AG08396 (cell line): ENCODE results near the gene ROBO1.
"Not testable (repeated sequence)": the region's sequence is repeated elsewhere in the genome, so short reads cannot be mapped to it uniquely, and the experiment has no call there.

Experiments used
- DNase-seq: peaks from one replicate; pipeline ENCODE4 v3.0.0; 2012; ENCODE audit warnings: low spot score, mixed read lengths

ROBO1 gene

DNA sequence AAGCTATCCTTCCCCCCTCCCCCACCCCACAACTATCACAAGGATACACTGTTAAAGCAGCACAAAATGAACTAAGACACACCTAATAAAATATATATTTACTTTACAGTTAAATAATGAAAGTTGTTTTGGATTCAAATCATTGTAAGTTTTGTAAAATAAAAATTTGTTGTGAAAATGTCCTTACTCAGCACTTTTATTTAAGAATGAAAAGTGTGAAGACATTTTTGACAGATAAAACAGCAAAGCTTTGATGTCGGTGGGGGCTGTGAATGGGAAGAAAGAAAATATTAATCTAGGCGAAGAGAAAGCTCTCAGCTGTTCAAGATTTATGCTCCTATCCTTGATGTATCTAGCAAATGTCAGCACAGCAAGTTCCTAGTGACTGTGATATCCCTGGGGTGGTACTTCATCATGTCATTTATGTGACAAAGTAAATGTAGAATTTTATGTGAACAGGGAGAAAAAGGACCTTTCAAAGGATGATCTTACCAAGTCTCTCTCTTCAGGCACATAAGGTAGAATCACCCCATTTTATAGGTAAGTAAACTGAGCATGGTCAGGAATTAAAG is 216.4 kb downstream of the ROBO1 start:
- no peak for DNase-seq

DNA sequence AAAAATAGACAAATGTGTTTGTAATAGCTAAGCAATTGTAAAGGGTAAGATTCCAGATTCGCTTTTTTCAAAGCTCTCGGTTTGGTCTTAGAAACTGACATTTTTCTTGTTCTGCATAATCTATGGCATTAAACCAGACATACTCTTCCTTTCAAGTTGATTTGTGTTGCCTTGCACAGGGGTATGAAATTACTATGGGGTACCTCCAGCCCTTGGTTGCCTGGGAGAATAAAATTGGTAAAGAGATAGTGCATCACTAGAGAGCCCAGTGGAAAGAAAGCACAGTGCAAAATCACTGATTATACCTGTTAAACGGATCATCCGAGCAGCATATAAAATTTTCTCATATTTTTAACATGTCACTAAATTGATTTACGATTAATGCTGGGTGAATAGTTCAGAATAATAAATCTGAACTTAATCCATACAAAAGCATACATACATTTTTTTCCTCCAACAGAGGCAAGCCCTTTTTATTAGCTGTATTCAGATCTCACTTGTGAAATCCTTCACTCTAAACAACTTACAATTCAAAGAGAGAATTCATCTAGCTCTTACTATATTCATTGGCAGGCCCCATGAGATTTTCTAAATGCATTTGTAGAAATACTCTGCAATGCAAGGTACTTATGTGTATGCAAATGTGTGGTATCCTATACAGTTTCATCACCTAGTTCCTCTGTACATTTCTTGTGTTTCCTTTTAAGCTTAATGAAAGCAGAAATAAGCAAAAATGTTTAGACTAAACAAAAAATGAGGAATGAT is 224.4 kb downstream of the ROBO1 start:
- DNase-seq, result no peak

DNA sequence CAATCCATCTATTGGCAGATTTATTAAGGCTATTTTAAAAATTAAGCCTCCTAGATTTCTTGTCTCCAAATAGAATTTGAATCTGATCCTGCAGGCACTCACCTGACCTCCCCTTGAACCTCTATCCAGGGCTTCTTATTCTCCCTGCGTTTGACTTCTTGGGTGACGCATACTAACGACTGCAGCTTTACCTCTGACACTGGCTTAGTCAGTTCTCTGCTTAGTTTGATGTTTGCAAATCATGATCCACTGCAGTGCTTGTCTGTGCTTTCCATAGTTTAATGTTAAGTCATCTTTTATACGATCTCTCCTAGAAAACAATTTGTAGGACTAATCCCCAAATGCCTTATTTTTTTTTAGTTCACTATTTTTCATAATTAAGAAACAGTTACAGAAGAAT is 233.1 kb downstream of the ROBO1 start:
- no peak for DNase-seq

DNA sequence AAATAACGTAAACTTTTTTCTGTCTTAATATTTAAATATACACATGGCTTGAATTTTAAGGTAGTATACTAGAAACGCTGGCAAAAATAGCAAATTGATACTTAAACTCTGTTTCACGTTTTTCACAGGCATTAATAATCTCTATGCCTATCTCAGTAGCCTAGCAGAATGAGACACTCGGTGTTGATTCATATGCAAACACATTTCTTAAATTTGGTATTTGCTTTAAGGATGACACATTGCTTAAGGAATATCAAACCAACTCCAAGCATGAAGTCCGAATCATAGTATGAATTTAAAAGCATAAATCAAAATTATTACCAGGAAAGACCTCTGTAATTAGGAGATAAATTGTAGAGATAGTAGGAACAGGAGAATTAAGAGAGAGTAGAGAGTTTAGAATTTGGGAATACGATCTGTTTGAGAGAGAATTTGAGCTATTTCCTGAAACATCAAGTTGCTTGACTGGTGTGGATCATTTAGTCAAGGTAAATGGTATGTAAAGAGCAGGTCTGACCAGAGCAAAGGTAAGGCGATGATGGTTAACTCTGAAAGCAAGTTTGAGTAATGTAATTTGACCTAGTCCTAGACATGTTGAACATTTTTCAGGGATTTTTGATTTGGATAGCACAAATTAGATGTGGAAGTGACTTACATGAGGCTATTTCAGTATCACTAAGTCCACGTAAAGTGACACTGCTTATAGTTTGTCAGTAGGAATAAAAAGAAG is 236.1 kb downstream of the ROBO1 start:
- no peak for DNase-seq

DNA sequence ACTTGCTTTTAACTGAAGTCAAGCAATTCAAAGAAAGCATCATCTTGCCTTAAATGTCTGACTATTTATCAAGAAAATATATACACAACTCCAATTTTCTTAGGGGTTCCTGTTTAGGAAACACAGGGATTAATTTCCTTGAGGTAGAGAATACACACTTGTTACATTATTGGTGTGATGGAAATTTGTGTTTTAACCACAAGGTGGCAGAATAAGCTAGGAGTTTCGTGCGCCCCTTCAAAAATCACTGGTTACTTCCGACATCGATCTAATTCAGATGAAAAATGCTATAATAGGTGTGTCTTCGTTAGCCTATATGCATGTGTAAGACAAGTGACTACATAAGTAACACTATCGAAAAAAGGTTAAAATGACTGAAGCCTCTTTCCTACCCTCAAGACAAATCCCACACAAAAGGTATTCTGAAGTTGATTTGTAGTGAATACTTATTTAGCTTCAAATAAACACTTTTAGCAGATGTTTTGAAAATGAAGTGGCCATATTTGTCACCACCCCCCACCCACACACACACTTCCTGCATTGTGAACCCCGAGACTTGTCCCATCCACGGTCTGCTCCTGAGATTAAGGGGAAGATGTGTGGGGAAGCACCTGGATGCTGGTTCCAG is 246.5 kb downstream of the ROBO1 start:
- DNase-seq, result peak; percentile 17

DNA sequence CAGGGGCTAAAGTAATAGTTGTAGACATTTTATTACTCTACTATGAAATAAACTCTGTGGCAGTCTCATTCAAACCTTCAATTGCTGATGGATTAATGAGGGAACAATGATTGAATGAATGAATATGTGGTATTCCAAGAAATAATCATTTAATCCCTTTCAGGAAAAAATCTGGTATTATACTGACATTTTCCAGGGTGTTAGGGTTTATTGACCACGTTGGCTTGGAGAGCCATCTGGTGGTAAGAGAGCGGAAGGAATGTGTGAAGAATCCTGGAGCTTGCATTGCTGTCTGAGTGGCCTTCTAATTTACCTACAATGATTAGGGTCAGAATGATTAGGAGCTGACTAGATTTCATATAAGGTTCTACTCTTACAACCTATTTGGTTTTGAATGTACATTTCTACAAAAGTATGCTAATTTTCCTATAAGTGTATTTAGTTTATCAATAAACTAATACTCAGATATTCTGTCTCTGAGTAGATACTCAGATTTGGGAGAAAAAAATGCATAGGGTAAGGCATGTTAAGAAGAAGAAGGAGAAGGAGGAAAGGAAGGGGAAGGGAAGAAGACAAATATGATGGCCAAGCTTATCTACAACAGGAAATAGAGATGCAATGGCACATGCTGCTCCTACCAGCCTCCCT is 249.9 kb downstream of the ROBO1 start:
- peak; percentile 25 for DNase-seq

DNA sequence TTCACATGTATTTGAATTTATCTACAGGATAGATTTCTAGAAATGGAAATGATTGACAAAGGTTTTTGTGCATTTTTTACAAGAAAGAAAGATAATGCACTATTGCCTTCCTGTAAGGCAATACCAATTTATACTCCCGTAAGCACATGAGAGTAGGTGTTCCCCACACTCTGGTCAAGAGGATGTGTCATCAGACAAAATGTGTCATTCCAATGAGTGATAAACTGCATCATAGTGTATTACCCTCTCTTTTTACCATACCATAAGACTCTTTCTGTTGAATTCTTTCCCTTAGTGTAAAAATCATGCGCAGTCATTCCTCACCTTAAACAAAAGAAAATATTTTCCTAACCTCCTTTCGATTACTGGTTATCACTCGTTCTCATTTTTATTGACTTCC is 251.0 kb downstream of the ROBO1 start:
- no peak for DNase-seq

DNA sequence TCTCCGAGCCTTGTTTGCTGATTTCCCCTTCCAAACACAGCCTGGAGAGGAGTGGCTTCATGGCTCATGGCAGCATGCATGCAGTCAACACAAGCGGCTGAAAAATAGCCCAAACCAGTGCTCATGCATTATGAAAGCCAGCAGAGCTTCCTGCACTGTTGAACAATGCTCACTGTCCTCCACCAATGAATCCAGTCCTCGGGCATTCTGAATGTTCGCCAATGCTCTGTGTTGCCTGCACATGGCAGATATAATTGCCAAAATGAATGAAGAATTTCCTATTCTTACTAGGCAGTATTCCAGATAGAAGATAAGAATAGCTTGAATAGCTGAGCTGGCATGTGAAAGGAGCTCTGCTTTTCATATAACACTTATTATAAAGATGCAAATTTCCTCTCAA is 252.7 kb downstream of the ROBO1 start:
- DNase-seq, result no peak

DNA sequence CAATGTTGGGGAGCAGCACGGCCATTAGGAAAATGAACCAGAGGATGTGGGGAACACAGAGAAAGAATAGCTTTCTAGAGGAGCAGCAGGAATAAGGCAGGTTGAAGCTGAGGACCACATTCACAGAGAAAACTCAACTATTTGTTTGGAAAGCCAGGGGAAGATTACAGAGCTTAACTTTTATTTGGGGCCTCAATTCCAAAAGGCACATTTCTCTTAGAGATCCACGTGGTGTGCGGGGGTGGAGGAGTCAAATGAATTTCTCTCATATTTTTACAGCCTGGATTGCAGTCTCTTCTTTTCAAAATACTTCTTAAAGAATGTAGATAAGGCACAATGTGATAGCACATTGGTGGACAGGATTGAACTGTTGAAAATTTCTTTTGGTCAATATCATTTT is 253.7 kb downstream of the ROBO1 start:
- DNase-seq, result no peak

DNA sequence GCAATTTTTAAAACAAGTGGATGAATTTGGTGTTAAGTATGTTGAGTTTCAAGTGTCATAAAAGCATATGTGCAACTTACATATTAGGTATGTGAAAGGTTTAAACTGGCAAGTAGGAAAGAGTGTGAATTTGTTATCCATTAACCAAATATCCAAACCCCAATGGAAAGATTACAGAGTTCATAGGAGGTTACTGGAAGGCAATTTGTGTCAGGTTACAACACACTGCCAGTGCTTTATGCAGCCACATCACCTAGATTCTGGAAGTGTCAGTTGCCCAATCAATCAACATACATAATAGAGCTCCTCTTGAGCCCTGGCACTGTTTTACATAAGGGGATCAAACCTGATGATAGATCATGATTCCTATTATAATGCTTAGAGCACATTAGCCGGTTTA is 261.0 kb downstream of the ROBO1 start:
- DNase-seq, result no peak

DNA sequence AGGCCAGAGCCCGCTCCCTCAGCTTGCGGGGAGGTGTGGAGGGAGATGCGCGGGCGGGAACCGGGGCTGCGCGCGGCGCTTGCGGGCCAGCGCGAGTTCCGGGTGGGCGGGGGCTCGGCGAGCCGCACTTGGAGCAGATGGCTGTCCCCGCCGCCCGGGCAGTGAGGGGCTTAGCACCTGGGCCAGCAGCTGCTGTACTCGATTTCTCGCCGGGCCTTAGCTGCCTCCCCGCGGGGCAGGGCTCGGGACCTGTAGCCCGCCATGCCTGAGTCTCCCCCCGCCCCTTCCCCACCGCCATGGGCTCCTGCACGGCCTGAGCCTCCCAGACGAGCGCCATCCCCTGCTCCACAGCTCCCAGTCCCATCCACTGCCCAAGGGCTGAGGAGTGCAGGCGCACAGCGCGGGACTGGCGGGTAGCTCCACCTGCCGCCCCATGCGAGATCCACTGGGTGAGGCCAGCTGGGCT is 265.5 kb downstream of the ROBO1 start:
- not testable (repeated sequence) for DNase-seq

DNA sequence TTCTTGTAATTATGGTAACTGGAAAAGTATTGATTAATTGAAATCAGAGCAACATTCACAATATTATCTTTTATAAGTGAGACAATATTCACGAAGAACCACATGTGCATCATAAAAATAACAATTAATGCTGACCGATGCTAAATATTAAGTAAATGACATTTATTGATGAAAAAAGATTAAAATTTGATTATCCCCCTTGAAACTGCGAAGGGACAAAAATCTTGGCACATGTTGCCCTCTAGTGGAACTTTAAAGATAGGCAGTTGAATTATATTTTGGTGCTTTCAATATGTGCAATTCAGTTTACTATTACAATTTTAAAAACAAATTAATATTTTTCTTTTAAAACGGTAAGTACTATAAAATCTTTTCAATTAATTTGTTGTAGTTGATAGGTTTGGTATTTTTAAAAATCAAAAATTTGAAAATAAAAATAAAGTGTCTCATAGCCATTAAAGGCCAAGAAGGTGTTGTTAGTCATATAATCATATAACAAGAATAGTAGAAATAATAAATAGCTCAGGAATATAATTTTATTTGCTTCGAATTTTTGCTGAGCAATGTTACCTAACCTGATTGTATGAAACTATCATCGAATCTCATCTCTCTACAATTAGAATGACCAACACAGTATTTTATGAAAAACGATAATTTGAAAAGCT is 270.2 kb downstream of the ROBO1 start:
- DNase-seq, result peak; percentile 55

DNA sequence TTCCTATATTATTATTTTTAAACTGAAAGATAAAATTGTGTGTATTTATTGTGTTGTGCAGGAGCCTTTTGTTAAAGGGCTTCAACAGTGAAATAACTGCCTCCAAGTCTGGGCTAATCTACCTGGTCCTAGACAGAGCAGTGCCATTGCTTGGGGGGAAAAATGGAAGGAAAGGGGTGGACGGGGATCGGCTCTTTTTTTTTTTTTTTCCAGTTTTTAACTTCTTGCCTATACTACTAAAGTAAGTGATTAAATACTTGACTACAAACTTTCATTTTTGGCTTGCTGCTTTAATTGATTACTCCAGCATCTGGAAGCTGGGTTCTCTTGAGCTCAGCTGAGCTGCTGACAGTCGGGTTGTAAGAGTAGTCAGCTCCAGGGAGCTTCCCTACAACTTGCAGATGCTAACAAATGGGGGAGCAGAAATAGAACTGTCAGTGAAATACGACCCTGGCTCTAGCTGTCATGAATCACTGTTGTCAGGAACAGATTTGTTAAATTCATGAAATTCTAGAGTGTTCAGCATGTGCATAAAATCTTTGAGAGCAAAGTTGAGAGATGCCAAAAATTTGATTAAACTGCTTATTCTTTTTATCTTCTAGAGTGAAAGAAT is 276.7 kb downstream of the ROBO1 start:
- no peak for DNase-seq

DNA sequence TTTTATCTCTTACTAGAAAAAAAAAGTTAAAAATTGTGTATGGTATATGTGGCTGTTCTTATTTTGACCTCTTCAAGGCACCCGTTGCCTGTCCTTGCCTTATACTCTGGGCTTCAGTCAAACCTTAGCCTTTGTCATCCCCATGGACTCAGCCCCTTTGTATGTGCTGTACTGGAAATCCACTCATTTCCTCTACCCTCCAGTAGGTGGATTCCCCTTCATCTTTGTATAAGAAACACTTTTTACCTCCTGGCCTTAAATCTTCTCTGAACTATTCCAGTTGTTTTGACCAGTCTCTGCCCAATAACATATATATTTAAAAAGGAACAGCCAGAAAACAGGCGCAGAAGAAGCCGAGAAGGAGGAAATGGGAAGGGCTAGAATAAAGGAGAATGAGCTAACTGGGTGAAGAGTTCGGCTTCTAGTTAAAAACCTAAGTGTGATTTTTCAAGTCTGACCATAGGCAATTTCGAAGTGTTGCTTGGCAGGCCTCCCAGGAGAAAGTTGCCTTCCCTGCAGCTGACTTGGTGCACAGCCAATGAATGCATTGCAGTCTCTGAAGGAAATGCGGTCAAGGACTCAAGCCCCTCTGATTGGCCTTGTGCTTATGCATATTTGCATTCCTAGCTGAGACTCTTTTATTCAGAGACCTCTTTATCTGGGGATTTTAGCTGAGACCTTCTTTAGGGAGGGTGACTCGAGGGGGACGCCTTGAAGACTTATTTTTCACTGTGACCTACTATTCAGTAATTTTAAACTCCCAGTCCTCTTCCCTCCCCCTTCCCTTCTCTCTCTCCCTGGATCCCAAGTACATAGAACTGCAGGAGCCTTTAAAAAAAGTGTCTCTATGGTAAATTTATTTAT is 277.4 kb downstream of the ROBO1 start:
- DNase-seq, result peak; percentile 8

DNA sequence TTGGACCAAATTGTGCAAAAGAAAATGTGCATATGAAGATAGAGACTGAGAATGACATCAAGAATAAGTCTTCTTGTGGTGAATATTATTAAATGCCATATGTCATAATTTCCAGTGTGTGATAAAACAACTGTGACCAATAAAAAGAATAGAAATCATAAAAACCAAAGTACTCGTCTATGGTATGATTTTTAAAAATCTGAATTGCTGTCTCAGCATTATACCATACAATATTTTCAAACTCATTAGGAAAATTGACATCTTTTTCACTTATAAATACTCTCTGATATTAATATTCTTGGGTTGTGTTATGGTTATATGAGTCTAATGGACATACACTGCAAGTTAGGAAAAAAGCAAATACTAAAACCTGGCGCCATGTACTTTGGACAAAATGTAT is 279.4 kb downstream of the ROBO1 start:
- no peak for DNase-seq

DNA sequence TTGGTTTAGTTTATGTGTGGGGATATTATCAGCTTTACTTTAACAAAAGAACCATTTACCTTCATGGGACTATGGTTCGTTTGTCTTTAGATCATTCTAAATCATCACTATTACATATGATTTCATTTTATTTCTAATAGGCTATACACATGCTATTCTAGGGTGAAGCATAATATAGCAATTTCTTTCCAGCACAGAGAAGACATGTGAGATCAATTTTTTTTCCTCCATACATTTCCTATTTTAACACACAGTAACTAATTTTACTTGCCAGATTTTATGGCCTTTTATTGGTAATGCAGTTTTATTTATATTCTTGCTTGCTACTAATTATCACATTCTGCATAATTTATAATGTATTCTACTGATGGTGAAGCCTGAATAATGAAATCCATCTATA is 287.1 kb downstream of the ROBO1 start:
- DNase-seq, result no peak

DNA sequence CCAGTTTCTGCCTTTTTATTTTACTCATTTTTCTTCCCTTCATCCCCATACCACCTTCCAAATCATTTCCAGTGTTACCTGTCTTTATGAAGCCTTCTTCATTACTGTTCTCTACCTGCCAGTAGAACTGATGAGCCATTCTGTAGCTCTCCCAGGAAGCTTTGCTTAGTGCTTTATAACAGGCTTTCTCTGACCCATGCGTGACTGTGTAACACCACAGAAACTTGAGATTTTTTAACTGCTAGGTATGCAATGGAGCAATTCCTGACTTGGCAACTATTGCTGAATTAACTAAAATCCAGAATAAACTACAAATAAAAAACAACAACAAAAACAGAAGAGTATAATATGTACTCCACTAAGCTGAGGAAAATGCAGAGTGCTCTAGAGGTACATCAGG is 289.2 kb downstream of the ROBO1 start:
- DNase-seq, result no peak

DNA sequence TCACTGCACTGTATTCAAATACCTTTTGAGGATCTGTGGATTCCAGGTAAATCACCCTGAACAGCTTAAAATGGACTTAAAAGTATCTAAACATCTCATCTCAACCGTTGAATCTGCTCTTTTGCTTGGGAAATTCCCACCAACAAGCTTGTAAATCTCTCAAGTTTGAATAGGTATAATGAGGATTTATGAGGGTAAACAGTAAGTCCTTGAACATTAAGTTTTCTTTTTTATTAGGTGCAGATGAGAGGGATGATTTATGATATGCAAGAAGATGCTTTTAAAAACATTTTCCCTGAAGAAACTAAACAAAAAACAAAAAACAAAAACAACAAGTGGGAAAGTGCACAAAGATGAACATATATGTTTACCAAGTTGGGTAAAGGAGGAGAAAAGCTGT is 290.6 kb downstream of the ROBO1 start:
- DNase-seq, result no peak

DNA sequence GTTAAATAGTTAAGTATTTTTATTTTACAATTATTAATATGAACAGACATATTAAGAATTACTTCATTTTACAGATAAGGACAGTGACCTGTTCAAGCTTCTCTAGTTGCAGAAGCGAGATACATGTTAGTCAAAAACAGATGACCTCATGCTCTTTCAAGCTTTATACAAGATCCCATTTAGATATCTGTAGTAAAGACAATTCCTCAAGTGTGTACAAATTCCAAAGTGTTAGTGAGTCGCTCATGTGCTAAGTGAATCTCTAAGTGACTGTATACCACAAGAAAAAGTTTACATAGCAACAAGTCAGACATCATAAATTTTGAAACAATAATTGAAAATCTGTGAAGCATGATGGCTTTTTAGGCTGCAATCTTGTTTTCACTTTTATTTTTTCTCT is 293.8 kb downstream of the ROBO1 start:
- no peak for DNase-seq

DNA sequence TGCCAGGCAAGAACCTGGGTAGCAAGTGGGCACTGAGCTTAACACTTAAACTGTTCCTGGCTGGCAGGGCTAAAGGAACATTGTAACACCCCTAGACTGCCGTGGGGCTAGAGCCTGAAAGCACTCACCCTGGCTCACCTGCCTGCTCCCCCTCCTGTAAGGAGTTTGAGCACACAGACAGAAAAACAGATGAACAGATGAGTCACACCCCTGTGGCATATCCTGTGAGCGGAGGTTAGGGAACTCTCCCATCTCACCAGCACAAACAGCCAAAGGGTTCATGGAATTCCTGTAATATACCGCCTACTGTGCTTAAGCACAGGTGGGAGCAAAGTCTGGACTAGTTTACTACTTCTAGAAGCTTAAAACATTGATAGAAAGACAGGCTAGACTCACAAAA is 300.1 kb downstream of the ROBO1 start:
- DNase-seq, result no peak
